Measurements from ENCODE around the gene PRDM15. TPM values are rescaled to one million over a fixed set of nuclear protein-coding genes. Genes with fewer than 3 reads are reported as not detected.

PRDM15 gene
- total RNA-seq, 1 experiment from 2014 or later: 9.9 TPM

DNA sequence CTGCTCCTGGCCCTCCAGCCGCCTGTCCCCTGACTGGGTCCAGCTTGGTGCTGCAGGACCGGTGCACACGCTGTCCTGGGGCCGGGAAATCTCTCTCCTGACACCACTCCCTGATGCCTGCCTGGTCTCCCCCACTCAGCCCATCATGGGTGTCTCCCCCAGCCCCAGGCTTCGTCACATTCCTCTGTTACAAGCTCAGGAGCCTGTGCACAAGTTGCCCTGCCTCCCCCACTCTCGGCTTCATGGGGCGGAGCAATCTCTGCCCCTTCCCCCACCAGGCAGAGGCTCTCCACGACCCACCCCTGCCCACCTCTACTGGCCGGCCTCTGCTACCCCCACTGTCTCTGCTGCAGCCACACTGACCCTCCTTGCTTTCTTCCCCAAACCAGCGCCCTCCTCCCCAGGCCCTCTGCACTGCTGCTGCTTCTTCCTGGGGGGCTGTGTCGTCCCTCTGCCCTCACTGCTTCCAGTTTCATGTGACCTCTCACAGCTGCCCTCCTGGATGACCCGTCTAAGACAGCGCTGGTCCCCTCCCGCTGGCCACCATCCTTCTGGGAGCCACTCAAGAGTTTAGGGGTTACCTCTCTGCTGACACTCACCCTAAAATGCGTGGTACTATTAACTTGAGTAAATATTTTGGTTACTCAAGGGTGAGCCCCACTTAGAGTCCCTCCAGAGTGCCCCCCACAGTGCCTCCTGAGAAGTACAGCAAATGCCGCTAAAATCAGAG lies 106.6 kb downstream of the PRDM15 start:
- H2BK20ac ChIP-seq (ENCODE audit: low read depth, low read length, poor library complexity, severe bottlenecking): no peak overlapping the region
- Mint-ChIP-seq H3K27me3 (ENCODE audit: low read depth) (peaks cover 78% of the 10 kb centered on the region), H3K27ac (no peak overlapping the region; a peak in 1 of 7 replicates)

More for the DNA sequence above, 106.6 kb downstream of the PRDM15 start:
- H3K36me3 Mint-ChIP-seq (ENCODE audit: insufficient read depth in 1 of 3, low read depth in 3 of 3): no peaks in the 10 kb centered on the region
- Histone ChIP-seq H2BK15ac (ENCODE audit: low read depth, low read length) (no peak overlapping the region), H2AK5ac (ENCODE audit: insufficient read length, low read length) (no peak overlapping the region), H3K79me2 (ENCODE audit: insufficient read depth, low read length) (no peaks in the 10 kb centered on the region), H3K23me2 (ENCODE audit: insufficient read length, low read depth, low read length, poor library complexity, severe bottlenecking) (no peaks in the 10 kb centered on the region), H4K20me1 (ENCODE audit: control insufficient read depth, insufficient read depth, insufficient read length) (no peaks in the 10 kb centered on the region), H2BK5ac (ENCODE audit: insufficient read length, low read length) (no peak overlapping the region), H3K18ac (ENCODE audit: insufficient read length, low read depth, low read length) (peak overlapping the region; percentile 3), H4K5ac (ENCODE audit: insufficient read length, low read depth, low read length) (no peak overlapping the region), H4K91ac (ENCODE audit: insufficient read length, low read depth, low read length) (no peak overlapping the region), H2BK120ac (ENCODE audit: low read depth, low read length, poor library complexity, severe bottlenecking) (no peak overlapping the region), H4K8ac (replicated peaks; ENCODE audit: insufficient read length, low read depth, low read length) (no peak overlapping the region), H3K4ac (ENCODE audit: low read depth, low read length) (no peak overlapping the region), H3K14ac (ENCODE audit: insufficient read depth, low read length) (peak overlapping the region; percentile 26; the same call in 1 of the 2 replicates), H2AFZ (ENCODE audit: low read length) (no peak overlapping the region), H3K23ac (ENCODE audit: insufficient read length, low read depth, low read length) (no peak overlapping the region), H3K27ac (ENCODE audit: insufficient read length, low read depth, low read length) (no peak overlapping the region), H3K56ac (ENCODE audit: insufficient read length, low read depth, low read length) (no peak overlapping the region), H3K9ac (ENCODE audit: extremely low read depth, insufficient read length, low read length) (no peak overlapping the region), H2BK12ac (ENCODE audit: insufficient read length, low read depth, low read length) (no peak overlapping the region), H3T11ph (ENCODE audit: low read length) (no peak overlapping the region), H3K4me1 (ENCODE audit: insufficient read depth, low read length) (0 out of 2 replicates have a peak, but pooled peaks cover 2% of the 10 kb centered on the region), H3K4me2 (ENCODE audit: insufficient read depth, insufficient read length, low read length) (no peak overlapping the region), H3K9me3 (ENCODE audit: control insufficient read depth, low read depth, low read length) (no peaks in the 10 kb centered on the region), H3K27me3 (ENCODE audit: insufficient read depth, low read length) (peaks cover 33% of the 10 kb centered on the region; the same call in 1 of the 2 replicates), H3K79me1 (ENCODE audit: insufficient read depth, low read depth, low read length, poor library complexity, severe bottlenecking) (no peaks in the 10 kb centered on the region)
- WGBS (ENCODE audit: extremely low coverage, insufficient read length, low lambda C conversion rate): no CpG with 5 or more reads among the region's 16 CpGs
- peaks cover 32 to 49% of the 10 kb centered on the region in 2 experiments for H3K4me1 Mint-ChIP-seq
- H3K4me3 Mint-ChIP-seq: peak overlapping the region in 1 of 2 experiments; percentile 55; a peak in 2 of 5 replicates
- no peak for DNase-seq
- no peaks in the 10 kb centered on the region; a peak in 2 of 5 replicates for H3K9me3 Mint-ChIP-seq
- TF ChIP-seq, protein P1, sequence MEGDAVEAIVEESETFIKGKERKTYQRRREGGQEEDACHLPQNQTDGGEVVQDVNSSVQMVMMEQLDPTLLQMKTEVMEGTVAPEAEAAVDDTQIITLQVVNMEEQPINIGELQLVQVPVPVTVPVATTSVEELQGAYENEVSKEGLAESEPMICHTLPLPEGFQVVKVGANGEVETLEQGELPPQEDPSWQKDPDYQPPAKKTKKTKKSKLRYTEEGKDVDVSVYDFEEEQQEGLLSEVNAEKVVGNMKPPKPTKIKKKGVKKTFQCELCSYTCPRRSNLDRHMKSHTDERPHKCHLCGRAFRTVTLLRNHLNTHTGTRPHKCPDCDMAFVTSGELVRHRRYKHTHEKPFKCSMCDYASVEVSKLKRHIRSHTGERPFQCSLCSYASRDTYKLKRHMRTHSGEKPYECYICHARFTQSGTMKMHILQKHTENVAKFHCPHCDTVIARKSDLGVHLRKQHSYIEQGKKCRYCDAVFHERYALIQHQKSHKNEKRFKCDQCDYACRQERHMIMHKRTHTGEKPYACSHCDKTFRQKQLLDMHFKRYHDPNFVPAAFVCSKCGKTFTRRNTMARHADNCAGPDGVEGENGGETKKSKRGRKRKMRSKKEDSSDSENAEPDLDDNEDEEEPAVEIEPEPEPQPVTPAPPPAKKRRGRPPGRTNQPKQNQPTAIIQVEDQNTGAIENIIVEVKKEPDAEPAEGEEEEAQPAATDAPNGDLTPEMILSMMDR (conservative IDR thresholded peaks at IDR 0.05): peak; percentile 35; the same call in 2 of the 3 replicates

Data from H9 (cell line).